Stimulated activated CD4-positive, alpha-beta T cell treated with anti-CD3 and anti-CD28 coated beads, Interleukin-1b, Interleukin-23, amount 100 ng/mL, for 1 hour (primary cell): ENCODE data around the gene DBI.
"Not testable (repeated sequence)": the region's sequence is repeated elsewhere in the genome, so short reads cannot be mapped to it uniquely, and the experiment has no call there.

Source experiments
- DNase-seq, 2 donors: peaks; one replicate each; pipeline ENCODE4 v3.0.0-alpha.2; 2020; ENCODE audit warnings: low read depth in 2 of 2

Gene DBI

GRCh38 chr2:119402106-119402505 is 35.3 kb downstream of the DBI start:
- no peak for DNase-seq

GRCh38 chr2:119402645-119403560 is 36.1 kb downstream of the DBI start:
- DNase-seq, result no peak

GRCh38 chr2:119403618-119404017 is 36.8 kb downstream of the DBI start:
- DNase-seq, result not testable (repeated sequence)

- no peak for DNase-seq
Measured at GRCh38 chr2:119405151-119405550, 38.4 kb downstream of the DBI start.

- no peak for DNase-seq
Measured at GRCh38 chr2:119407430-119408220, 40.8 kb downstream of the DBI start.

- no peak for DNase-seq
Measured at GRCh38 chr2:119408221-119408619, 41.4 kb downstream of the DBI start.

- DNase-seq, result no peak
Measured at GRCh38 chr2:119409506-119409905, 42.7 kb downstream of the DBI start.

GRCh38 chr2:119414894-119415293 is 48.1 kb downstream of the DBI start:
- DNase-seq, result no peak

GRCh38 chr2:119415630-119416029 is 48.9 kb downstream of the DBI start:
- DNase-seq, result no peak

GRCh38 chr2:119416299-119416923 is 49.6 kb downstream of the DBI start:
- no peak for DNase-seq

- DNase-seq, result no peak
Measured at GRCh38 chr2:119417908-119418307, 51.1 kb downstream of the DBI start.

- no peak for DNase-seq
Measured at GRCh38 chr2:119419065-119419464, 52.3 kb downstream of the DBI start.

GRCh38 chr2:119419803-119420508 is 53.2 kb downstream of the DBI start:
- no peak for DNase-seq

- DNase-seq, result no peak
Measured at GRCh38 chr2:119421304-119421703, 54.5 kb downstream of the DBI start.

GRCh38 chr2:119421741-119422140 is 55.0 kb downstream of the DBI start:
- DNase-seq, result no peak
